HG03066 (cell line): Measurements from ENCODE around the gene DACT2.
"Not testable (repeated sequence)": the region's sequence is repeated elsewhere in the genome, so short reads cannot be mapped to it uniquely, and the experiment has no call there.

Experiments used
- ATAC-seq: cut with Tn5 transposase; IDR thresholded peaks from one replicate; pipeline ENCODE4 v1.9.1; 2021; ENCODE audit warnings: low read depth; ENCODE audit not compliant: unreplicated experiment

The DACT2 gene

GRCh38 chr6:168269455-168270243 lies 49.9 kb downstream of the DACT2 start:
- no peak for ATAC-seq

- ATAC-seq = no peak
Measured at GRCh38 chr6:168268755-168269154, 50.8 kb downstream of the DACT2 start.

GRCh38 chr6:168267779-168268178 lies 51.8 kb downstream of the DACT2 start:
- not testable (repeated sequence) for ATAC-seq

GRCh38 chr6:168265827-168266815 lies 53.5 kb downstream of the DACT2 start:
- ATAC-seq = no peak

GRCh38 chr6:168265394-168265793 lies 54.2 kb downstream of the DACT2 start:
- ATAC-seq = no peak

GRCh38 chr6:168264593-168265335 lies 54.8 kb downstream of the DACT2 start:
- no peak for ATAC-seq

GRCh38 chr6:168263351-168263905 lies 56.1 kb downstream of the DACT2 start:
- ATAC-seq = no peak

GRCh38 chr6:168261234-168261633 lies 58.3 kb downstream of the DACT2 start:
- no peak for ATAC-seq

- no peak for ATAC-seq
Measured at GRCh38 chr6:168260420-168260987, 59.1 kb downstream of the DACT2 start.

- ATAC-seq = no peak
Measured at GRCh38 chr6:168258795-168259194, 60.8 kb downstream of the DACT2 start.

- no peak for ATAC-seq
Measured at GRCh38 chr6:168256940-168257339, 62.6 kb downstream of the DACT2 start.
